Astrocyte of the cerebellum (primary cell): ENCODE measurements around the gene HORMAD2.

ENCODE experiments used
- DNase-seq: peaks from one replicate; pipeline ENCODE4 v3.0.0-alpha.2; 2011; ENCODE audit warnings: low read depth
- H3K4me3 ChIP-seq: 2 replicates; pipeline ENCODE4 v1.5.1; 2011; ENCODE audit warnings: mild to moderate bottlenecking, low read depth, low read length, moderate library complexity
- CTCF ChIP-seq: IDR thresholded peaks from 2 replicates; pipeline ENCODE4 v1.5.1; 2012; ENCODE audit warnings: low read length, low read depth, moderate library complexity, mild to moderate bottlenecking; ENCODE audit errors: missing control alignments
- in situ Hi-C: cut with HindIII; loops from 2 replicates; pipeline ENCODE4 v1.10.0; 2017; ENCODE audit warnings: low sequenced_read_pairs

Gene HORMAD2

GRCh38 chr22:30220338-30221012 lies 140.2 kb downstream of the HORMAD2 start:
- no peak for DNase-seq
- in situ Hi-C loops, result no loop called here
- no peak overlapping the region for H3K4me3 ChIP-seq
- no peak for TF ChIP-seq CTCF

- in situ Hi-C loops, result no loop called here
- H3K4me3 ChIP-seq, result no peak overlapping the region
- TF ChIP-seq CTCF, result no peak
- DNase-seq, result no peak
These were observed 141.1 kb downstream of the HORMAD2 start for GRCh38 chr22:30221121-30221992.

- no peak for DNase-seq
- in situ Hi-C loops, result no loop called here
- no peak overlapping the region for H3K4me3 ChIP-seq
- TF ChIP-seq CTCF, result no peak
These were observed 142.1 kb downstream of the HORMAD2 start for GRCh38 chr22:30222321-30222720.

GRCh38 chr22:30223303-30223702 lies 143.0 kb downstream of the HORMAD2 start:
- in situ Hi-C loops, result no loop called here
- DNase-seq, result no peak
- H3K4me3 ChIP-seq, result no peak overlapping the region
- no peak for TF ChIP-seq CTCF

- no peak for DNase-seq
- H3K4me3 ChIP-seq, result no peak overlapping the region
- in situ Hi-C loops, result no loop called here
- TF ChIP-seq CTCF, result no peak
These were observed 144.0 kb downstream of the HORMAD2 start for GRCh38 chr22:30224161-30224857.

- no peak for DNase-seq
These were observed 145.1 kb downstream of the HORMAD2 start for GRCh38 chr22:30225220-30225927.

More at GRCh38 chr22:30225220-30225927, 145.1 kb downstream of the HORMAD2 start:
- TF ChIP-seq CTCF, result no peak
- in situ Hi-C loops, result no loop called here
- no peak overlapping the region for H3K4me3 ChIP-seq
